ENCODE measurements around the gene FGB. TPM values are rescaled to one million over a fixed set of nuclear protein-coding genes. Genes with fewer than 3 reads are reported as not detected.

The FGB gene
- total and polyA plus RNA-seq, 2 donors (not counting 3 experiments of a cell fraction or from before 2014, with no cell fraction given), result not detected

DNA sequence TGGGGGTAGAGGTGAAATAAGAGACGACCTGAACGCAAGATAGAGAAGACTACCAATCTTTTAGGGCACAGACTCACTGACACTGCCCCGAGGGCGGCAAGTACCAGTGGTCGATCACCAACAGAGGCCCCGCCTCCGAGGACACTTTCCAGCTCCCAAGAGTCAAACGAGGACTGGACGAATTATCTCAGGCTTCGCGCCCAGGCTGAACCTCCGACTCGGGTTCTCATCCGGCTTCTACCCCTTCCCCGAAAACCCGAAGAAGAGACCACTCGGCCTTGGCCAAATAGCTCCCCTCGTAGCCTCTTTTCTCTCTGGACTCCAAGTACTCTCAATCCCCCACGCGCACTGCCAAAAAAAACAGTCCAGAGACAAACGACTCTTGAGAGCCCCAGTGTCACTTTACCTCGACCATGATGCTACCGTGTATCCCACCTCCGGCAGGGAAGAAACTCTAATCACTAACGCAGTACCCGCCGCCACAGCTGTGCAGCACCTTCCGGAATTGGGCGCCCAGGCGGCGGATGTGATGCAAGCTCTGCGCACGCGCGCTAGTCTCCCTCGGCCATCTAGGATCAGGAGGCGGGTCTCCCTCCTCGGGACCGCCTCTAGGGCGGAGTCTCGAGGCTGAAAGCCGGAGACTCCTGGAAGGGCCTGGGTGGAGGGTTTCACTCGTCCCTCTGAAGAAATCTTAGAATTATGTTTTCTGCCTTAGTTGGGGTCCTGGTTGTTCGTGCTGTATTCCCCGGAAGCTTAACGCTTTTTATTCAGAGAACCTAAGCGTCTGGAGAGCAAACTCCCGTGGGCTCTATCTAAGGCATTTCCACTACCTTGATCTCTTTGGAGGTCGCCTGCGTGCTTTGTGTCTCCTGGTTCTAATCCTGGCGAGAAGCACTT lies 12.7 kb upstream of the FGB start, which contains the start of gene PLRG1:
Gene PLRG1 (minus strand): TSS at position 507 of the 897 bp plus-strand sequence. CDS start 92 bp downstream, at position 415.
- ChIA-PET POLR2A (interaction anchor here (1.0 to 1.1 kb wide), 2 partner anchors 9 to 14 kb away, joined by 3 read pairs; no protein-coding TSS in a partner anchor), CTCF (interaction anchor here (0.6 to 2.1 kb wide), 8 partner anchors 9 to 803 kb away, joined by 3 to 37 read pairs (median 4); no protein-coding TSS in a partner anchor)
- H3K9me3 ChIP-seq (replicated peaks; ENCODE audit: control insufficient read depth, insufficient read depth, low read length), result no peaks in the 10 kb centered on the region
- H3K4me3 ChIP-seq (replicated peaks in 1 of 3; ENCODE audit: insufficient read depth in 1 of 3, low read depth in 1 of 3, low read length in 3 of 3), result peak within 1 kb of the TSS; percentile 71 to 97 (median 96)
- peaks cover 4% of the 10 kb centered on the region for H4K20me1 ChIP-seq (replicated peaks; ENCODE audit: control insufficient read depth, extremely low read depth, insufficient read depth, low read length)
- TSS peak; percentile 96 for BruUV-seq (replicated peaks)
- intact Hi-C loops (cut with micrococcal nuclease) (loop anchor here (5.0 kb wide), 2 partner anchors 802 to 822 kb away; no protein-coding TSS in a partner anchor), dilution Hi-C loops (cut with MboI; ENCODE audit: extremely low pct_ligation_motif_present, low sequenced_read_pairs) (no loop called here)
- no peaks in the 10 kb centered on the region for H3K9me1 ChIP-seq (replicated peaks; ENCODE audit: control insufficient read depth, extremely low read depth, insufficient read depth, low read length)
- TF ChIP-seq POLR2AphosphoS5 (IDR thresholded peaks at IDR 0.05; ENCODE audit: insufficient read depth, low read depth, low read length), result peak; percentile 89
- TF ChIP-seq POLR2A (IDR thresholded peaks at IDR 0.05; ENCODE audit: low read depth, low read length), result peak; percentile 93
- TF ChIP-seq MYC (IDR thresholded peaks at IDR 0.05; ENCODE audit: low read depth, low read length), result no peak
- TF ChIP-seq CTCF (IDR thresholded peaks at IDR 0.05; ENCODE audit: extremely low read depth in 1 of 2, insufficient read depth in 1 of 2, low read depth in 1 of 2, low read length in 2 of 2), result no peak
- peak within 1 kb of the TSS; percentile 78 for H3K27ac ChIP-seq (ENCODE audit: insufficient read depth, low read depth, low read length)
- FAIRE-seq, result peak; percentile 94
- peaks cover 0 to 13% of the 10 kb centered on the region in 2 experiments for H3K36me3 ChIP-seq (ENCODE audit: control insufficient read depth in 2 of 2, extremely low read depth in 1 of 2, insufficient read depth in 2 of 2, low read length in 2 of 2)
- H3K27me3 ChIP-seq (ENCODE audit: control insufficient read depth in 2 of 2, insufficient read depth in 2 of 2, low read length in 2 of 2), result peaks cover 0 to under 1% of the 10 kb centered on the region in 2 experiments
- H3K79me2 ChIP-seq (ENCODE audit: control insufficient read depth, insufficient read depth, low read length), result peaks cover 20% of the 10 kb centered on the region
- peak within 1 kb of the TSS; percentile 98 for H2AFZ ChIP-seq (ENCODE audit: low read depth, low read length)
- peak within 1 kb of the TSS; percentile 92 for H3K9ac ChIP-seq (replicated peaks; ENCODE audit: extremely low read depth, insufficient read depth, low read length)
- peak within 1 kb of the TSS; percentile 96 for H3K4me2 ChIP-seq (ENCODE audit: insufficient read depth, low read length)
- DNase-seq (ENCODE audit: low read depth, low spot score), result peak; percentile 96
- H3K4me1 ChIP-seq (ENCODE audit: control insufficient read depth, extremely low read depth, insufficient read depth, low read length), result peaks cover 12% of the 10 kb centered on the region

Measured in endothelial cell of umbilical vein (primary cell).